ENCODE measurements around the gene MAP2K2. TPM values are rescaled to one million over a fixed set of nuclear protein-coding genes. Genes with fewer than 3 reads are reported as not detected.

The MAP2K2 gene
- total and polyA plus RNA-seq, 11 donors, result 95.3 to 204 (median 118) TPM

DNA sequence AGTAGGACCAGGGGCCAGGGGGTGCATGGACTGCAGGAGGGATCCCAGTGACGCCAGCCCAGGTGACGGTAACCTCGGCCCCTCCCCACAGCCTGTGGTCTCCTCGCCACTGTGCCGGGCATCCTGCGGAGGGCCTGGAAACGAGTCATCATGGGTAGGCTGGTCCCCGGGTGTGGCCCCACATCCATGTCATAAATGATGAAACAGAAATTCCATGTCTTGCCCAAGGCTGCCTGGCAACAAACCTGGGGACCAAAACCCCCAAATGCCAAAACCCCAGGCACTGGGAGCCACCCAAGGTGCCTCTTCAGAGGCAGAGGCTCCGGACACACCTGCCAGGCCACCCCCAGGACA is 20.9 kb downstream of the MAP2K2 start:
- Histone ChIP-seq H3K36me3 (peaks cover 0 to 92% (median 81%) of the 10 kb centered on the region in 9 donors), H3K9me3 (no peaks in the 10 kb centered on the region), H3K4me1 (peaks cover 0 to 9% (median 3%) of the 10 kb centered on the region in 12 donors), H3K4me3 (no peak overlapping the region), H3K27ac (peak overlapping the region in 1 of 12 donors; percentile 75), H3K27me3 (no peaks in the 10 kb centered on the region)
- TF ChIP-seq, protein P1, sequence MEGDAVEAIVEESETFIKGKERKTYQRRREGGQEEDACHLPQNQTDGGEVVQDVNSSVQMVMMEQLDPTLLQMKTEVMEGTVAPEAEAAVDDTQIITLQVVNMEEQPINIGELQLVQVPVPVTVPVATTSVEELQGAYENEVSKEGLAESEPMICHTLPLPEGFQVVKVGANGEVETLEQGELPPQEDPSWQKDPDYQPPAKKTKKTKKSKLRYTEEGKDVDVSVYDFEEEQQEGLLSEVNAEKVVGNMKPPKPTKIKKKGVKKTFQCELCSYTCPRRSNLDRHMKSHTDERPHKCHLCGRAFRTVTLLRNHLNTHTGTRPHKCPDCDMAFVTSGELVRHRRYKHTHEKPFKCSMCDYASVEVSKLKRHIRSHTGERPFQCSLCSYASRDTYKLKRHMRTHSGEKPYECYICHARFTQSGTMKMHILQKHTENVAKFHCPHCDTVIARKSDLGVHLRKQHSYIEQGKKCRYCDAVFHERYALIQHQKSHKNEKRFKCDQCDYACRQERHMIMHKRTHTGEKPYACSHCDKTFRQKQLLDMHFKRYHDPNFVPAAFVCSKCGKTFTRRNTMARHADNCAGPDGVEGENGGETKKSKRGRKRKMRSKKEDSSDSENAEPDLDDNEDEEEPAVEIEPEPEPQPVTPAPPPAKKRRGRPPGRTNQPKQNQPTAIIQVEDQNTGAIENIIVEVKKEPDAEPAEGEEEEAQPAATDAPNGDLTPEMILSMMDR (IDR thresholded peaks at IDR 0.05), result no peak
- TF ChIP-seq POLR2A (IDR thresholded peaks at IDR 0.05), result no peak
- 87 to 100% (median 90%) methylated on average over 1 to 9 of the region's 9 CpGs for WGBS, 4 donors
- ATAC-seq (no peak), DNase-seq (no peak)
- intact Hi-C loops (cut with DNase I), result no loop called here

DNA sequence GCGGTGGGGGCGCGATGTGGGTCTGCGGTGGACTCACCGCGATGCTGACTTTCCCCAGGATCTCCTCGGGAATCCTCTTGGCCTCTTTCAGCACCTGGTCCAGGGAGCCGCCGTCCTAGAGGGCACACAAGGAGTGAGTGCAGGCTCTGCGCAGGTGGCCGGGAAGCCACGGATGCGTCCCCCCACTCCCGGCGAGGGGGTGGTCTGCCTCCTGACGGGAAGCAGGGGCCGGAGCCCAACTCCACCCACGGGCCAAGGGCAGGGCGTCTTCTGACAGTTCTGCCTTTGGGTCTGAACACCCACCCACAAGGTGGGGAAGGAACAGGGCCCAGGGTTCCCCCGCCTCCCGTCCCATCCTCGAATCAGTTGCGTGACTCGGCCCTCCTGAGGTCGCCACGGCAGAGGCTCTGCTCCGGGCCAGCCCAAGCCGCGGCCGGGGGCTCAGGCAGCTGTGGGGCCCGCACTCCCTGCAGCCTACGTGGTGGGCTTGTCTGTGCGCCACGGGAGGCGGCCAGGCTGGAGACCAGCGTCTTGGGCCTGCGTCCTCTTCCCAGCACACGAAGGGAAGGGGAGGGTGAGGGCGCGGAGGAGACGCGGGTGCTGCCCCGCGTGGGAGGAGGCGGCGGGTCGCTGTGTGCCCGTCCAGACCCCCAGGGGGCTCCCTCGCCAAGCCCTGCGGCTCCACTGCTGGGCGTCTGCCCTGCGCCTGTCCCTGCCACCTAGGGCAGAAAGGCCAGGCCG is 21.4 kb downstream of the MAP2K2 start:
- H3K27ac ChIP-seq, result no peak overlapping the region
- ATAC-seq (no peak), DNase-seq (no peak)
- H3K36me3 ChIP-seq, result peaks cover 0 to 92% (median 75%) of the 10 kb centered on the region in 9 donors
- no peak overlapping the region for H3K4me3 ChIP-seq
- 90 to 92% (median 91%) methylated on average over 36 to 53 of the region's 53 CpGs for WGBS, 4 donors
- intact Hi-C loops (cut with DNase I), result no loop called here
- no peaks in the 10 kb centered on the region for H3K9me3 ChIP-seq
- H3K4me1 ChIP-seq, result peaks cover 0 to 14% (median 7%) of the 10 kb centered on the region in 12 donors
- no peaks in the 10 kb centered on the region for H3K27me3 ChIP-seq
- TF ChIP-seq POLR2A (IDR thresholded peaks at IDR 0.05), result no peak

GRCh38 chr19:4101496-4101770 is 22.5 kb downstream of the MAP2K2 start:
- intact Hi-C loops (cut with DNase I), result no loop called here
- Histone ChIP-seq H3K36me3 (peaks cover 0 to 86% (median 67%) of the 10 kb centered on the region in 9 donors), H3K27ac (no peak overlapping the region), H3K4me3 (no peak overlapping the region), H3K4me1 (peaks cover 0 to 24% (median 14%) of the 10 kb centered on the region in 12 donors), H3K27me3 (no peaks in the 10 kb centered on the region), H3K9me3 (no peaks in the 10 kb centered on the region)
- no peak for TF ChIP-seq POLR2A (IDR thresholded peaks at IDR 0.05)
- TF ChIP-seq, protein P1 (IDR thresholded peaks at IDR 0.05), result no peak
- WGBS, 4 donors, result 92 to 94% (median 93%) methylated on average over 7 to 10 of the region's 10 CpGs
- ATAC-seq, result no peak
- DNase-seq, result no peak

DNA sequence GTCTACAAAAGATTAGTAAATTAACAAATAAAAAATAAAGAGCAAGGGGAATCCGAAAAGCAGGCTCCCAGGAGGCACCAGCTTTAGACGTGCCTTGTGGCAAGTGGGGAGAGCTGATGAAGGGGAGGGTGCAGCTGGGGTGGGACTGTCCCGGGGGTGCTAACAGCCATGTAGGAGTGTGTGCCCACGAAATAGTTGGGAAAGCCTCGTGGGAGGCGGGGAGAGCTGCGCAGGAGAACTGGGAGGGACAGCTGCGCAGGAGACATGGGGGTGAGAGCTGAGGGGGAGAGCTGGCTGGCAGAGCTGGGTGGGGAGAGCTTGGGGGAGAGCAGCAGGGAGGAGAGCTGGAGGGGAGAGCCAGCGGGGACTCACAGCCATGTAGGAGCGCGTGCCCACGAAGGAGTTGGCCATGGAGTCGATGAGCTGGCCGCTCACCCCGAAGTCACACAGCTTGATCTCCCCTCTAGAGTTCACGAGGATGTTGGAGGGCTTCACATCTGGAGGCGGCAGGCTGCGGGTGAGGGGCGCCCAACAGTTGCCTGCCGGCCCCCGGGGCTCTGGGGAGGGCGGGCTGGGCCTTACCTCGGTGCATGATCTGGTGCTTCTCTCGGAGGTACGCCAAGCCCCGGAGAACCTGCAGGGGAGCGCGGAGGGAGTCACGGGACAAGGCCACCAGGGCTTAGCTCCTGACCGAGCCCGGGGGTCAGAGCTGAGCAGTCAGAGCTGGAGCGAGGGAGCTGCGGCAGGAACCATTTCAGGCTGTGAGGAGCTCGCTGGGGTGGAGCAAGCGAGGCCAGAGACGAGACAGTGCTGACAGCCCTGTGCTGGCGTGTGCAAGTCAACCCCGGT is 23.1 kb downstream of the MAP2K2 start:
- Histone ChIP-seq H3K4me1 (peaks cover 0 to 26% (median 14%) of the 10 kb centered on the region in 12 donors), H3K4me3 (no peak overlapping the region), H3K27ac (no peak overlapping the region), H3K36me3 (peaks cover 0 to 80% (median 61%) of the 10 kb centered on the region in 9 donors), H3K9me3 (no peaks in the 10 kb centered on the region), H3K27me3 (no peaks in the 10 kb centered on the region)
- no peak for DNase-seq
- no peak for ATAC-seq
- intact Hi-C loops (cut with DNase I), result no loop called here
- 90 to 94% (median 92%) methylated on average over 33 to 38 of the region's 38 CpGs for WGBS, 4 donors
- TF ChIP-seq, protein P1 (IDR thresholded peaks at IDR 0.05), result no peak
- no peak for TF ChIP-seq POLR2A (IDR thresholded peaks at IDR 0.05)
